GM19463 (cell line): Measurements from ENCODE around the gene AKNA.

Experiments
- ATAC-seq: cut with Tn5 transposase; IDR thresholded peaks from one replicate; pipeline ENCODE4 v1.9.1; 2021; ENCODE audit warnings: mild to moderate bottlenecking, moderate library complexity; ENCODE audit not compliant: unreplicated experiment

The AKNA gene

DNA sequence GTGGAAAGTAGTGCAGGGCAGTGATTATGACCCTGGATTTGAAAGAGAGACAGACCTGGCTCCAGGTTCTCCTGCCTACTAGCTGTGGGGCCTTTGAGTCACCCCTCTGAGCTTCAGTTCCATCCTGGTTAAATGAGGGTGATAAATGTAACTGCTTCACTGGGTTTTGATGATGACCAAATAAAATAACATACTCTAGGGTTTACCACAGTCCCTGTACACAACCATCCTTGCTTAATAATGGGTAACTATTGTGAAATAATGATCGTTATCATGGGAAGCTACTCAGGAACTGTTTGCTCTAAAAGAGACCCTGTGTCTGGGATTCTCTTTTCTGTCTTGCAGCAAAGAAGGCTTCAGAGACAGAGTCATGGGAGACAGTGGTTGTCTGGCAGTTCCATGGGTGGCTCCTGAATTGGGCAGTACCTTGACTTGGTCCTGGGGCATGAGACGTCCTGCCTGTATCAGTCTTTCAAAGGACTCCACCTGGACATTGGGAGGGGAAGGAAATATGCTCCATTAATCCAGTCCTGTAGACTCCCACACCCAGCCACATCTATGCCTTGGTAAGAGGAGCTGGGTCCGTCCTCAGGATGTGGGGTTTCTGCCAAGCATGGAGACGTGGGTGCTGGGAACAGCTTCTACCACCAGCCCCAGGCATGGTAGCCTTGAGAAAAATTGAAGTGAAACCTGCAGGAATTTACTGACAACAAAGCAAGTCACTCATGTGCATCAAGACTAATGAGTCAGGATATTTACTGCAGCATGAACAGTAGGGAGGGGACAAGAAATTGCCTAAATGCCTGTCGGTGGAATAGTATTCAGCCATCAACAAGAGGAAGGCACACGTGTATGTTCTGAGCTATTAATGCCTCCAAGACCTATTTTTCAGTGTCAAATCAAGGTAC is 23.4 kb downstream of the AKNA start:
- no peak for ATAC-seq

DNA sequence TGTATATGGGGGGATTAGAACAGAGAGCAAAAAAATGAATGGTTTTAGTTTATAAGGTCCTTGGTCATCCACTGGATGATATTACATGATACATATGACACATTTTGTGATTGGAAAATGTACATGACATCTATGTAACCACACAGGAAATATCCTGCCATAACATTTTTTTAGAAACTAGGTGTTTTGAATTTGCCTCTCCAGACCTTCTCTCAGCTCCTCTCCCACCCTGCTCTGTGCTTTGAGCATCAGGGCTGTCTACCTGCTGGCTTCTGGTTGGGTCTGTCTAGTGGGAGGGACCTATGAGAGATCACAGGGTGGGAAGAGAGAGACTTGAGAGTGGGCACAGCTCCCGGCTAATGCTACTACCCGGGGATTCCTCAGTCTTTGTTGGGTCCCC is 24.4 kb downstream of the AKNA start:
- ATAC-seq, result no peak

DNA sequence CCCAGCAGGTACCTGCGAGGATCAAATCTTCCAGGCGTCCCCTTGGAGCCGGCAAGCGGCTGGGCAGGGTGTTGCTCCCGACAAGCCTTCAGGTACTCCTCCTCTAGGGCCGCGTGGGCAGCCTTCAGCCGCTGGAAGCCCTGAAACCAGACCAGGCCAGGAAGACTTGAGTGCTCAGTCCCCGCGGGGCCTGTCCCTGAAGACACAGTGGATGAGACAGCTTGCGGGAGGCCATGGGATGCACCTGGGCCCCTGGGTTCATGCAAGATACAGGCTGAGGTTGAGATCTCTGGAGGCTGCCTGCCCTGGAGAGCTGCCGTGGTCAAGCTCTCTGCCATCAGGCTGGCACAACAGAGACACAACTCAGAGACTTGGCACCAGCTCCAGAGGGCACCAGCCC is 25.4 kb downstream of the AKNA start:
- ATAC-seq, result no peak

DNA sequence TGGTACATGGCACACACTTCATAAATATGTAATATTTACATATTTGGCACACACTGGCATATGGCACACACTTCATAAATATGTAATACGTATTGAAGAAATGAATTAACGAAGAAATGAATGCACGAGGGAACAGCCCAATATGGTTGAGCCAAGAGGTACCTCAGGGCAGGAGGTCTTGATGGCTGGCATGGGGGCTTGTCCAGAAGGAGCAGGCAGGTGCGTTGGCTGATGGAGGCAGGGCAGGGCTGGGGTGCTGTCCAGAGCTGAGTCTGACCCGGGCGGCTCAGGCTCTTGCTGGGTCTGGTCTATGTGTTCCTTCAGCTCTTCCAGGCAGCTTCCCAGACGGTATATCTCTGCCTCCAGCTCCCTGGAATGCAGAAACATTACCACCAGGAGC is 26.2 kb downstream of the AKNA start:
- no peak for ATAC-seq

DNA sequence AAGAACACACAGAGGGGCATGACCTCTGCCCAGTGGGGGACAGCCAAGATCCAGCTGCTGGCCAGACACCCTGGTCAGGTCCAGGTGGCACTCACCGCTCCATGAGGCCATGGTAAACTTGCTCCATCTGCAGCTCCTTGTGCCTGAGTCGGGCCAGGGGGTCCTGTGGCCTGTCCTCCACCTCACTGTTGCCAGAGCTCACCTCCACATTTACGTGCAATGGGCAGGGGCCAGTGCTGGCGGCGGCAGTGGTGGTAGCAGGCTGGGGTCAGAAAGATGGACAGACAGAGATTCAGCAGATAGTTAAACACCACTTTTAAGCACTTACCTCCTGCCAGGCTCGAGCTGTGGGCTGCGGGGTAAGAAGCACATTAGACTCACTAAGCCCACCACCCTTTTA is 28.0 kb downstream of the AKNA start:
- no peak for ATAC-seq

DNA sequence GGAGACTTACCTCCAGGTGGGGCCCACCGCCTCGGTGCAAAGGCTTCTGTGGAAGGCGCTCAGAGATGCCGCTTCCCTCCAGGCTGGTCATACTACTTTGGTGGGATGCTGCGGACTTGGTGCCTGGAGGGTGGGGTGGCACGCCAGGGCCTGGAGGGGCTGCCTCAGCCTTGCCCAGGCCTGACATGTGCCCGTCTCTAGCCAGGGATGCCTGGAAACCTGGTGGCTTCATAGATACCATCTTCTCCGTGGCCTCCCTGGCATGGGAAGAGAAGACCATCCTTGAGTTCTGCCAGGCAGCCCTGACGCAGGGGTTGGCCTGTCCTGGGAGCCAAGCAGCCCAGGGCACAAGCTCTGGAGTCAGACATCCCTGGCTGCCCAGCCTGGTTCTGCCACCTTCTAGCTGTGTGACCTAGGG is 29.9 kb downstream of the AKNA start:
- no peak for ATAC-seq

DNA sequence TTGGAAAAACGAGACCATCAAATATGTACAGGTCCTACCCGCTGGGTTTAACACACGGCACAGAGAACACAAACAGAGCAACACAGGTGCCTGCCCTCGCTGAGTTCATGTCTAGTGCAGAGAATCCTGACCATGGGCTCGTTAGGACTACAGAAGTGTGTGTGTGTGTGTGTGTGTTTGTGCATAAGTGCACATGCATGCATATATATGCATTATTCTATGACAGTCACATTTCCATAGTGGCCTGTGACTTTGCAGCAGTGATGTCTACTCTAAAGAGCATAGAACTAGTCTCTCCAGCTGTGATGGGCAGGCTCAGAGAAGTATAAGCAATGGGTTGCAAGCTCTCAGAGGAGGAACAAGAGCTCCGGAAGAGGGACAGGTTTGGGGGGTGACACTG is 30.4 kb downstream of the AKNA start:
- no peak for ATAC-seq

DNA sequence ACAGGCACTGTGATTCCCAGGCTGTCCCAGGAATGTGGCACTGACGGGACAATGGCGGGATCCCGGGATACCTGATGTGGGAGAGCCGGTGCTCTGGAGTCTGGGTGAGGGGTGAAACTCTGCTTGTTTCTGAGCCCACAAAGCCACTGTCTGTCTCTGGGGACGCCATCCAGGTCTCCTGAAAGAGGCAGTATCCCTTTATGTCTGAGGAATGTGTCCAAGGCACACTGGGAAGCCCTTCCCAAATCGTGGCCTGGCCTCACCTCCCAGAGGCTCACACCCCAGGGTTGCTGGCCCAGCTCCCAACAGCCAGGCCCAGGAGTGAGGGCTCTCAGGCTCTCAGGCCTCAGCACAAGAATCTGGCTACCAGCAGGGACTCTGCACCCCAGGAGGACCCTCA is 31.0 kb downstream of the AKNA start:
- ATAC-seq, result no peak

DNA sequence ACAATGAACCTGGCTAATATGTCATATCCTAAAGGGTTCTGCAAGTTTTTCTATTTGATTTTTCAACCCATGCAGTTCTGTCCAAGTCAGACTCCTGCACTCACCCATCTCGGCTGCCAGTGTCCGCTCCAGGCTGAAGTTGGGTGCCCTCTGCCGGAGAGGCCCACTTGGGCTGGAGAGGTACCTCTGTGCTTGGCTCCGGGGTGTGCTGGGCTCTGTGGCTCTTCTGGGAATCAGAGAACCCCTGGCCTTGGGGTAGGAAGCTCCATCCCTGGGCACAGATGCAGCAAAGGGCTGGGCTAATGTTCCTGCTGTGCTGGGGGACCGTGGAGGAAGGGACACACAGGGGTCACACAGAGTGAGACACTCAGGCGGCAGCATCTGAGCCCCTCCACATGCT is 32.0 kb downstream of the AKNA start:
- no peak for ATAC-seq

DNA sequence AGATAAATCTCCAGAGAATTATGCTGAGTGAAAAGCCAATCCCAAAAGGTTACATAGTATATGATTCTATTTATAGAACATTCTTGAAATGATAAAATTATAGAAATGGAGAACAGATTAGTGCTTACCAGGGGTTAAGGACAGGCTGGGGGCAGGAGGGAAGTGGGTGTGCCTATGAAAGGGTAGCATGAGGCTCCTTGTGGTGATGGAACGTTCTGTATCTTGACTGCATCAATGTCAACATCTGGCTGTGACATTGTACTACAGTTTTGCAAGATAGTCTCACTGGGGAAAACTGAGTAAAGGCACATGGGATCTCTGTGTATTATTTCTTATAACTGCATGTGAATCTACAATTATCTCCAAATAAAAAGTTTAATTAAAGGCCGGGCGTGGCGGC is 35.9 kb downstream of the AKNA start:
- ATAC-seq, result no peak

DNA sequence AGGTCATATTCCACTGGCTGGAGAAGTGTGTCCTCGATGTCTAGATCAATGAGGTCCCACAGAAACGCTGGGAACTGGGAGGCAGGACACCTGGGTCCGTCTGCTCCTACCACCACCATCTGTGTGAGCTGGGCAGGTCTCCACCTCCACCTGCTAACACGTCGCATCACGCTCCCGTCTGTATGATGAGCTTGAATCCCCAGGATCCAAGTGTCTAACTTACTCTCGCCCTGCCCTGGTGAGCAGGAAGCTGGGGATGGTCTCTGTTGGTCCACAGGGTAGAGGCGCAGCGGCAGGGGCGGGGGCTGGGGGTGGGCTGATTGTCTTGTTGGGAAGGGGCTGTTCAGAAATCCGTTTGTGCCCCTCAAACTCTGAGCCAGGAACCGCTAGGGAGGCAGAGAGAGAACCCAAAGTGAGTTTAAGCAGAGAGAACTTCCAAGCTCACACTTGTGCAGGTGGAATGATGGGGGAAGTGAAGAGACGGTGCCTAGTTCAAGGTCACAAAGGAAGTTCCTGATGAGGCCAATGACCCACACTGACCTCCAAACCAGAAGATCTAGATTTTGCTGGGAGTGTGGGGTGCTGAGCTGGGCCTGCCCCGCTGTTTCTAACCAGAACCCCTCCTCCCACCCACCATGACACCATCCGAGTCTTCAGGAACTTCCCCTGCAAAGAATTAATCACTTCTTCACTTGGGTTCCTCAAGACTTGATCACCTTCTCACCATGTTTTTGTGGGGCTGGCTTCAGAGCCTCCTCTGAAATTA is 37.0 kb downstream of the AKNA start:
- ATAC-seq, result no peak

DNA sequence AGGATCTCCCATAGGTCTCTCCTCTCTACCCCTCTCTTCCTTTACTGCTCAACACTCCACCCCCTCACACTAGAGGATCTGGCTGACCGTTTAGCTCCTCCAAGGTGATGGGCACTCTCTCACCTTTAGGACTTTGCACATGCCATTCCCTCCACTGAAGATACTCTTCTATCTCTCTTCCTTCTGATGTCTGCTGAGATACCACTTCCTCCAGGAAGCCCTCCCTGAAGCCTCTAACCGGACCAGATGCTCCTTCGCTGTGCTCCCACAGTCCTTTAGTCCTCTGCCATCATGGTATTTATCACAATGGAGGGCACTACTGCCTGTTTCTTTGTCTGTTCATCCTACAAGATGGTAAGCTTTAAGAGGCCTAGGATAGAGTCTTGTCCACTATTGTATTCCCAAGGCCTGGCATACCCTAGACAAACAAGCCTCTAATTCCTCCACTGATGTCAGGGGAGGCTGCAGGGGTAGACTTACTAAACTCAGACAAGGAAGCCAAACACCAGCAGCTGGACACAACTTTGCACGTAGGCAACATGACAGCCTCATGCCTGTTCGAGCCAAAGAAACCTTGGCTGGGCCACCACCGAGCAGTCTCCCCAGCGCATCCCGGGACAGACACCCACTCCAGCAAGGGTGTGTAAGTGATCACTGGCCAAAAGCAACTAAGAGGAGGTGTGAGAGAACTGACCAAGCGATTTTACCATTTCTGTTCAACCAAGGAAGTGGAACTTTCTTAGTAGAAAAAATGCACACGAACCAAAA is 37.9 kb downstream of the AKNA start:
- no peak for ATAC-seq

DNA sequence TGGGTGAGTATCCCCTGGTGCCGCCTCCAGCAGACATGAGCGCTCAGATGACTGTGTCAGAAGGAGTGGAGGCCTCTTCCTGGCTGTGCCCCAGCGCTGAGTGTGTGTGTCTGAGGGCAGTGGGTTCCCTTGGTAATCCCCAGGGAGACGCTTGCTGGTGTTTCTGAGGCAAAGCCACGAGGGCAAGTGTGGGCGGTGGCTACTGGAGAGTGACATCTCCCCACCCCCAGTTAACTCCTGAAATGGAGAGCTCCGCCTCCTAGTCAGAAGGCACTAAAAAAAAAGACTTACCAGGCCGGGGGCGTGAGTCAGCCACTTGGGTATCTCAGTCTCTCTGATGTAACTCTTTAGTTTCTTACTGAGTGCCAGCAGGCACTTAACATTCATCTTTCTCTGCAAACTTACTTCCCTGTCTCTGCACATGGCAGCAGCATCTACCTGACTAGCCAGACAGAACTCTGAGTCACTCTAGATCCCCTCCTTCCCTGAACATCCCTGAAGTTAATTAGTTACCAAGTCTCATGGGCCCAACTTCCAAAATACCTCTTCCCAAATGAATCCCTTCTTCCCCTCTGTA is 38.8 kb downstream of the AKNA start:
- peak; percentile 94 for ATAC-seq

DNA sequence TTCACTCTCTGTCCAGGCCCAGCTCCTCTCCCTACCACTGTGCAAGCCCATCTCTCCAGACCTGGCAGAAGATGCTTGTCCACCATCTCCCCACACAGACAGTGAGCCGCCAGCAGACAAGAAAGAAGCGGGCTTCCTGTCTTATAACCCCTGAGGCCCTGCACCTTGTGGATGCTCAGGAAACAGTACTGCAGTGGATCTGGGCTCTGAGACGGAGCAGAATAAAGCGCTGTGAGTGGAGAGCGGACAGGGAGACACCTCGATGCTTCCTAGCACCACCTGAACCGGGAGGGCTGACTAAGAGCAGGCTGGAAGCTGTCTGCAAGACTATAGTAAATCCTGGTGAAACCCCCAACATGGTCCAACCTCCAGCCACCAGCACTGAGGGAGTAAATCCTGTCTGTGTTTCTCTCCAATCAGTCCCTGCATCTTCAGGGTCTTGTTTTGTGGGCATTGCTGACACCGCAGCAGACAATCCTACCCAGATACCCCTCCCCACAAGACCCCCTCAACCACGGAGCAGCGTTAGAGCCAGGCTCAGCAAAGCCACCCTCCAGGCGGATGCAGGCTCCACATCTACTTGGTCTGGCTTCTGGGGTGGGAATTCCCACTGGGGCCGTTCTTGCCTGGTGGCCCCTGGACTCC is 39.4 kb downstream of the AKNA start:
- ATAC-seq, result no peak

DNA sequence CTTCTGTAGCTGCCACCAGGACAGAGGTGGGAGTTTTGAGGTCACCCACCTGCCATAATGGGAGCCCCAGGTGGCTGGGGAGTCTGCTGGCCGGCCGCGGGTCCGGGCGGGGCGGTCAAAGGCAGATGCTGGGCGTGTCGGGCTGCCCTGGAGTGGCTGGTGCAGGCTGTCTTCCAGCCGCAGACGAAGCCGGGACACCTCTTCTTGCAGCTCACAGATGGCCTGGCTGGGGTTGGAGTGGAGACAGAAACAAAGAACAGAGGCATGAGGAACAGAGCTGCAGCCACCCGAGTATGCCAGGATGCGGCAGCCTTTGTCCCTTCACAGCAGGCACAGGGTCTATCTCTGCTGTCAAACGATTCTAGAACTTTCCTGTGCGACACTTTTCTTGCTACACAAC is 40.1 kb downstream of the AKNA start:
- no peak for ATAC-seq

DNA sequence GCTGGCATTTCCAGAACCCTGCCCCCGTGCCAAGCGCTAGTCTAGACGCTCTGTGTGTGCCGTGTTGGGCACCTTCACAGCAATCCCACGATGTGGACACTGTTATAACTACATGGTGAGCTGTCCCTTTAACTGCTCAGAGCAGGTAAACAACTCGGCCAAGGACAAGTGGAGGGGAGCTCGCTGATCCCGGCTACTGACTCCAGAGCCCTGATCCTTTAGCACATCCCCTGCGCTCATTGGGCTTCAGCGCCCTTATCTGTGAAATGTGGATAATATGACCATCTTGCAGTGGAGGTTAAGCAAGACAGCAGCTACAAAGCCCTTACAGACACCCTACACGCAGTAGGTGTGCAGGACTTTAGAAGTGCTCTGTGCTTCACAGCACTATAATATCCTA is 41.6 kb downstream of the AKNA start:
- no peak for ATAC-seq

DNA sequence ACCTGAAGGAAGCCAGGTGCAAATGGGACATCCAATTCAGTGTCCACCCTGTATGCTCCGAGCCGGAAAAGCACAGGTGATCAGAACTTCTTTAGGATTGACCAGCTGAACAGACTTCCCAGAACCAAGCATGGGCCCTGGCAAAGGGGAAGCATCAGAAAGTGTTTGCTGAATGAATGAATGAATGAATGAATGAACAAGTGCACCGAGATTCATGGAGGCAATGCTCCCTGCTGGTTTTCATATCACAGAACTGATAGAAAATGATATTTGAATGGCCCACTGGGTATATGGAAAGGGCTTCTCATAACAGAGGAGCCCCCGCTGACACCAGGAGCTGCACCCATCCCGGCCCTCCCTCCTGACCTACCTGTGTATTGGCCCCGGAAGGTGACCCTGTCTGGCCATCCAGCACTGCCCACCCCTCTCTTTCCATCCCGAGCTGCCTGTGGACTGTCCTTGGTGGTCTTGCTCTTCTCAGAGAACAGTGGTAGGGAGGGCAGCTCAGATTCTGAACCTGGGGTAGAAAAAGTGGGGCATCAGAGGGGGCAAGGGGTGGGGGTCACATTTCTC is 42.2 kb downstream of the AKNA start:
- ATAC-seq, result no peak

DNA sequence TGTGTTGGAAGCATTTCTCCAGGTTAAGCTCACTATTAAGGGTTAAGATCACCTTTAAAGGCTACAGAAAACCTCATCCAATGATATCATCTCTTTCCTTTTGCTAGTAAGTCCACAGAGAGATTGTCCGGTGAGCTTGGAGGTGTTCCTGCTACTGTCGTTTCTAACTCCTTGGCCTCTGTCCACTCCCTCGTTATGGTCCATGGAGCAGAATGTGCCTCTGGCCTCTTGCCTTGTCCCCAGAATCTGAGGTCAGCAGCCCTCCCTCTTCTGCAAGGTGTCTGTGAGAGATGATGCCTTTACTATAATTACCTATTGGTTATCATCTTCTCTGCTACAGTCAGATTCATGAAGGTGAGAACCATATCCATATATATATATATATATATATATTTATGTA is 43.1 kb downstream of the AKNA start:
- ATAC-seq, result no peak

DNA sequence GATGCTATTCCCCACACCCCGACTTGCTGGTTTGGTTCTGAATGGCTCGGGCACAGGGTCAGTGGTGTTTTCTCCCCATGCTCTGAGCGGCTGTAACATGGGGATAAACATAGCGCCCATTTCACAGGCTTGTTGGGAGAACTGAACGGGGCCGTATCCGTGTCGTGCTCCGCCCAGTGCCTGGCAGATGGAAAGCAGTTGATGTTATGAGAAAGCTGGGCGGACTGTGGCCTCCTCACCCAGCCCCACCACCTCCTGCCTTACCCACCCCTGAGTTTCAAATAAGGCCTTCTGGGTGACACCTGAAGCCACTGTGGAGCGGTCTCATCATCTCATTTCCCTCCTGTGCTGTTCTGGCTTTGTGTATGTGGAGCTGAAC is 43.6 kb downstream of the AKNA start:
- no peak for ATAC-seq

DNA sequence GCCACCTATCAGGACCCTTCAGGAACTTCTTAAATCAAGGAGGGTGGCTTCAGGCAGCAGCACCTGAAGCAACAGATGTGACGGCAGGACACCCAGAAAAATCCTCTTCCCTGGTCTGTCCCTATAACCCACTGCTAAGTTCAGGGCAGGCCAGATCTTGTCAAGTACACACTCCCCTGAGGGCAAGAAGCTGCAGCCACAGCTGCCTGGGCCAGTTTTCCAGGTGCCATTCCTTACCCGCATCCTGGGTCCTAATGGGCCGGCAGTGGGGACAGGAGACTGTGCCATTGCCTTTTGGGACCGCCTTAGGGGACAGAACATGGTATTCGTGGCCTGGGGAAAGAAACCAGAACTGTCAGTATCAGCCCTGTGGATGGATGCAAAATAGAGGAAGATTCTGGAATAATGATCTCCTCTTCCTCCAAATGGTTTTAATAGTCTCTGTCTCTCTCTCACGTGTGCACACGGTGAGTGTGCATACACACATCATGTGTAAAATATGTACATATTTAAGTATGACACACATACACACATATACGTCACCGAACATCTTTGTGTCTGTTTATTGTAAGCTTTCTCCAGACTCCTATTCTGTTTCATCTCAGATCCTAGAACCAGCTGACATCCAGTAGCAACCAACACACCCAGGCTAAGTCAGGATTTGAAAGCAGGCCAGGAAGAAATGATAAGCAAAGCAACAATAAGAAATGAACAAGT is 44.2 kb downstream of the AKNA start:
- ATAC-seq, result no peak
